ENCODE results near the gene AGK.

DNA sequence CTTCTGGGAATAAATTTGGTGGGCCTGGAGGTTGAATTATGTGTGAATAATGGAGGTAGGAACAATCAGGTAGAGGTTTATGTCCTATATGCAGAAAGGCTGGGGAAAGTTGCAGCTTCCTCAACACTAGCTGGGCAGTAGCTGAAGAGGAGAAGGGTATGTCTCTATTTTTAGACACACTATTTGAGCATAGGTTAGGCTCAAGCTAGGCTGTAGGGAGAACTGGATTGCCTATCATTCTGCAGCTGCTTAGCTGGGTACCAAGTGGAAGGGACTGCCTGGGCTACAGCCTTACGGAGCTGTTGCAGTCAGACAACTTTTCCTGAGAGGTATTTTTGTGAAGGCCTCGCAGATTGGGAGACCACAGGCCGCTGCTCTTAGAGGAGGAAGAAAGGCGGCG, 82.9 kb downstream of the AGK start:
- TF ChIP-seq RARB (CRISPR knock-in tag; IDR thresholded peaks at IDR 0.05): no peak
- TF ChIP-seq TCF4 (CRISPR knock-in tag; IDR thresholded peaks at IDR 0.05; ENCODE audit: borderline replicate concordance): no peak

Measured in SK-N-SH treated with all-trans-retinoic acid at 6 μM for 48 hours (cell line).